ENCODE data around the gene ANKS6. TPM values are rescaled to one million over a fixed set of nuclear protein-coding genes. Genes with fewer than 3 reads are reported as not detected.

ANKS6 gene
- total and polyA plus RNA-seq, 5 donors, result 3.6 to 7.9 (median 5.6) TPM

GRCh38 chr9:98767915-98768314 lies 28.4 kb downstream of the ANKS6 start:
- DNase-seq (no peak), ATAC-seq (no peak)
- H3K27me3 ChIP-seq (ENCODE audit: control insufficient read depth, insufficient read depth), result no peaks in the 10 kb centered on the region
- intact Hi-C loops (cut with DNase I), result no loop called here
- H3K27ac ChIP-seq (ENCODE audit: low read length), result no peak overlapping the region
- no peaks in the 10 kb centered on the region for H3K4me1 ChIP-seq (ENCODE audit: control insufficient read depth, insufficient read depth, low read length)
- H3K9me3 ChIP-seq (ENCODE audit: control insufficient read depth, low read length), result no peaks in the 10 kb centered on the region
- WGBS, result 96% methylated on average over 7 of the region's 7 CpGs
- H3K4me3 ChIP-seq (ENCODE audit: low read length), result no peak overlapping the region

GRCh38 chr9:98767196-98767595 lies 29.2 kb downstream of the ANKS6 start:
- intact Hi-C loops (cut with DNase I), result no loop called here
- ATAC-seq, result no peak
- no peaks in the 10 kb centered on the region for H3K27me3 ChIP-seq (ENCODE audit: control insufficient read depth, insufficient read depth)

GRCh38 chr9:98766586-98766985 lies 29.8 kb downstream of the ANKS6 start:
- ATAC-seq (no peak), DNase-seq (no peak)
- intact Hi-C loops (cut with DNase I), result no loop called here
- 92% methylated on average over 2 of the region's 2 CpGs for WGBS
- H3K9me3 ChIP-seq (ENCODE audit: control insufficient read depth, low read length), result no peaks in the 10 kb centered on the region
- no peaks in the 10 kb centered on the region for H3K4me1 ChIP-seq (ENCODE audit: control insufficient read depth, insufficient read depth, low read length)
- H3K27me3 ChIP-seq (ENCODE audit: control insufficient read depth, insufficient read depth), result no peaks in the 10 kb centered on the region
- H3K4me3 ChIP-seq (ENCODE audit: low read length), result no peak overlapping the region
- H3K27ac ChIP-seq (ENCODE audit: low read length), result no peak overlapping the region

More at GRCh38 chr9:98767196-98767595, 29.2 kb downstream of the ANKS6 start:
- 95% methylated on average over 3 of the region's 3 CpGs for WGBS
- DNase-seq, result no peak
- Histone ChIP-seq H3K4me3 (ENCODE audit: low read length) (no peak overlapping the region), H3K9me3 (ENCODE audit: control insufficient read depth, low read length) (no peaks in the 10 kb centered on the region), H3K4me1 (ENCODE audit: control insufficient read depth, insufficient read depth, low read length) (no peaks in the 10 kb centered on the region), H3K27ac (ENCODE audit: low read length) (no peak overlapping the region)

GRCh38 chr9:98765256-98765655 lies 31.1 kb downstream of the ANKS6 start:
- ATAC-seq (no peak), DNase-seq (no peak)
- 86% methylated on average over 1 of the region's 1 CpG for WGBS
- no peaks in the 10 kb centered on the region for H3K9me3 ChIP-seq (ENCODE audit: control insufficient read depth, low read length)
- no peak overlapping the region for H3K27ac ChIP-seq (ENCODE audit: low read length)
- no peaks in the 10 kb centered on the region for H3K4me1 ChIP-seq (ENCODE audit: control insufficient read depth, insufficient read depth, low read length)
- no peak overlapping the region for H3K4me3 ChIP-seq (ENCODE audit: low read length)
- H3K27me3 ChIP-seq (ENCODE audit: control insufficient read depth, insufficient read depth), result no peaks in the 10 kb centered on the region
- intact Hi-C loops (cut with DNase I), result no loop called here

GRCh38 chr9:98763986-98764745 lies 32.2 kb downstream of the ANKS6 start:
- H3K4me1 ChIP-seq (ENCODE audit: control insufficient read depth, insufficient read depth, low read length), result no peaks in the 10 kb centered on the region

GRCh38 chr9:98760231-98760630 lies 36.1 kb downstream of the ANKS6 start:
- Histone ChIP-seq H3K9me3 (ENCODE audit: control insufficient read depth, low read length) (no peaks in the 10 kb centered on the region), H3K27me3 (ENCODE audit: control insufficient read depth, insufficient read depth) (no peaks in the 10 kb centered on the region), H3K27ac (ENCODE audit: low read length) (no peak overlapping the region), H3K4me1 (ENCODE audit: control insufficient read depth, insufficient read depth, low read length) (no peaks in the 10 kb centered on the region), H3K4me3 (ENCODE audit: low read length) (no peak overlapping the region)
- intact Hi-C loops (cut with DNase I), result no loop called here
- no peak for ATAC-seq
- DNase-seq, result no peak

More at GRCh38 chr9:98763986-98764745, 32.2 kb downstream of the ANKS6 start:
- Histone ChIP-seq H3K27ac (ENCODE audit: low read length) (no peak overlapping the region), H3K27me3 (ENCODE audit: control insufficient read depth, insufficient read depth) (no peaks in the 10 kb centered on the region), H3K4me3 (ENCODE audit: low read length) (no peak overlapping the region), H3K9me3 (ENCODE audit: control insufficient read depth, low read length) (no peaks in the 10 kb centered on the region)
- intact Hi-C loops (cut with DNase I), result no loop called here
- no peak for ATAC-seq
- DNase-seq, result no peak
- WGBS, result 95% methylated on average over 3 of the region's 3 CpGs

- intact Hi-C loops (cut with DNase I), result no loop called here
- no peak for DNase-seq
- WGBS, result 90% methylated on average over 6 of the region's 6 CpGs
Measured at GRCh38 chr9:98755006-98755618, 41.2 kb downstream of the ANKS6 start.

GRCh38 chr9:98751210-98751609 lies 45.1 kb downstream of the ANKS6 start:
- Histone ChIP-seq H3K27ac (ENCODE audit: low read length) (no peak overlapping the region), H3K27me3 (ENCODE audit: control insufficient read depth, insufficient read depth) (no peaks in the 10 kb centered on the region), H3K9me3 (ENCODE audit: control insufficient read depth, low read length) (no peaks in the 10 kb centered on the region), H3K4me3 (ENCODE audit: low read length) (no peak overlapping the region), H3K4me1 (ENCODE audit: control insufficient read depth, insufficient read depth, low read length) (no peaks in the 10 kb centered on the region)
- intact Hi-C loops (cut with DNase I), result no loop called here
- ATAC-seq, result no peak
- 91% methylated on average over 2 of the region's 2 CpGs for WGBS
- no peak for DNase-seq

More at GRCh38 chr9:98755006-98755618, 41.2 kb downstream of the ANKS6 start:
- no peak overlapping the region for H3K27ac ChIP-seq (ENCODE audit: low read length)
- H3K4me3 ChIP-seq (ENCODE audit: low read length), result no peak overlapping the region
- H3K9me3 ChIP-seq (ENCODE audit: control insufficient read depth, low read length), result no peaks in the 10 kb centered on the region
- ATAC-seq, result no peak
- H3K4me1 ChIP-seq (ENCODE audit: control insufficient read depth, insufficient read depth, low read length), result no peaks in the 10 kb centered on the region
- no peaks in the 10 kb centered on the region for H3K27me3 ChIP-seq (ENCODE audit: control insufficient read depth, insufficient read depth)

GRCh38 chr9:98750364-98751060 lies 45.8 kb downstream of the ANKS6 start:
- Histone ChIP-seq H3K4me1 (ENCODE audit: control insufficient read depth, insufficient read depth, low read length) (no peaks in the 10 kb centered on the region), H3K4me3 (ENCODE audit: low read length) (no peak overlapping the region), H3K27me3 (ENCODE audit: control insufficient read depth, insufficient read depth) (no peaks in the 10 kb centered on the region), H3K9me3 (ENCODE audit: control insufficient read depth, low read length) (no peaks in the 10 kb centered on the region), H3K27ac (ENCODE audit: low read length) (no peak overlapping the region)
- intact Hi-C loops (cut with DNase I), result no loop called here
- WGBS, result 86% methylated on average over 5 of the region's 5 CpGs
- DNase-seq (no peak), ATAC-seq (no peak)

- no peak for DNase-seq
- H3K27ac ChIP-seq (ENCODE audit: low read length), result no peak overlapping the region
- no peaks in the 10 kb centered on the region for H3K9me3 ChIP-seq (ENCODE audit: control insufficient read depth, low read length)
- intact Hi-C loops (cut with DNase I), result no loop called here
- no peak overlapping the region for H3K4me3 ChIP-seq (ENCODE audit: low read length)
- H3K27me3 ChIP-seq (ENCODE audit: control insufficient read depth, insufficient read depth), result no peaks in the 10 kb centered on the region
- H3K4me1 ChIP-seq (ENCODE audit: control insufficient read depth, insufficient read depth, low read length), result no peaks in the 10 kb centered on the region
- no peak for ATAC-seq
- WGBS, result 93% methylated on average over 5 of the region's 5 CpGs
Measured at GRCh38 chr9:98747476-98747875, 48.9 kb downstream of the ANKS6 start.

- Histone ChIP-seq H3K27me3 (ENCODE audit: control insufficient read depth, insufficient read depth) (no peaks in the 10 kb centered on the region), H3K27ac (ENCODE audit: low read length) (no peak overlapping the region), H3K9me3 (ENCODE audit: control insufficient read depth, low read length) (no peaks in the 10 kb centered on the region), H3K4me3 (ENCODE audit: low read length) (no peak overlapping the region), H3K4me1 (ENCODE audit: control insufficient read depth, insufficient read depth, low read length) (no peaks in the 10 kb centered on the region)
- ATAC-seq (no peak), DNase-seq (no peak)
- intact Hi-C loops (cut with DNase I), result no loop called here
- 91% methylated on average over 7 of the region's 7 CpGs for WGBS
Measured at GRCh38 chr9:98745470-98745869, 50.9 kb downstream of the ANKS6 start.
